Osteoblast (primary cell): ENCODE measurements around the gene AFAP1. TPM values are rescaled to one million over a fixed set of nuclear protein-coding genes. Genes with fewer than 3 reads are reported as not detected.

Experiments
- DNase-seq: peaks from one replicate; pipeline ENCODE4 v3.0.0; 2011; ENCODE audit warnings: low spot score, mixed read lengths; ENCODE audit not compliant: insufficient read length; ENCODE audit errors: missing footprints
- H2AFZ ChIP-seq: 2 replicates; pipeline ENCODE4 v1.6.0; 2011; ENCODE audit warnings: mild to moderate bottlenecking, low read length
- H3K27ac ChIP-seq: 2 replicates; pipeline ENCODE4 v1.5.1; 2011; ENCODE audit warnings: mild to moderate bottlenecking, low read depth, low read length, moderate library complexity
- H3K27me3 ChIP-seq: 2 replicates; pipeline ENCODE4 v1.6.0; 2012; ENCODE audit warnings: mild to moderate bottlenecking, control low read depth, inconsistent platforms, low read length, moderate library complexity; ENCODE audit not compliant: insufficient read depth
- H3K36me3 ChIP-seq: 2 replicates; pipeline ENCODE4 v1.5.1; 2011; ENCODE audit warnings: mild to moderate bottlenecking, low read length, control low read depth, moderate library complexity; ENCODE audit not compliant: insufficient read depth
- H3K4me1 ChIP-seq: 2 replicates; pipeline ENCODE4 v1.5.1; 2011; ENCODE audit warnings: mild to moderate bottlenecking, low read length, control low read depth, moderate library complexity; ENCODE audit not compliant: insufficient read depth
- H3K4me2 ChIP-seq: 2 replicates; pipeline ENCODE4 v1.6.0; 2011; ENCODE audit warnings: mild to moderate bottlenecking, low read length; ENCODE audit not compliant: insufficient read depth
- H3K4me3 ChIP-seq: fragments of 200-600 bp; sonication (generic); 3 replicates; pipeline ENCODE4 v1.5.1; 2012; ENCODE audit warnings: mild to moderate bottlenecking, low read length, inconsistent platforms; ENCODE audit not compliant: insufficient read depth
- H3K79me2 ChIP-seq: 2 replicates; pipeline ENCODE4 v1.6.0; 2012; ENCODE audit warnings: mild to moderate bottlenecking, low read length, control low read depth, inconsistent platforms; ENCODE audit not compliant: insufficient read depth
- H3K9me3 ChIP-seq: 2 replicates; pipeline ENCODE4 v1.5.1; 2011; ENCODE audit warnings: low read depth, low read length, control low read depth
- H4K20me1 ChIP-seq: 2 replicates; pipeline ENCODE4 v1.6.0; 2012; ENCODE audit warnings: mild to moderate bottlenecking, low read length, control low read depth; ENCODE audit not compliant: insufficient read depth
- total RNA-seq: library from RNA; depleted of rRNA; stranded (reverse); fragments of >200 nt; gene quantifications from 2 replicates; pipeline ENCODE4 v1.2.3, GENCODE V29; 2012
- TF ChIP-seq, protein P1 (sequence below): IDR thresholded peaks from 2 replicates; pipeline ENCODE4 v1.5.1; 2011; ENCODE audit warnings: mild to moderate bottlenecking, low read depth, low read length, moderate library complexity; ENCODE audit errors: extremely low read depth

Gene AFAP1
- total RNA-seq, 1 donor = 101 TPM

DNA sequence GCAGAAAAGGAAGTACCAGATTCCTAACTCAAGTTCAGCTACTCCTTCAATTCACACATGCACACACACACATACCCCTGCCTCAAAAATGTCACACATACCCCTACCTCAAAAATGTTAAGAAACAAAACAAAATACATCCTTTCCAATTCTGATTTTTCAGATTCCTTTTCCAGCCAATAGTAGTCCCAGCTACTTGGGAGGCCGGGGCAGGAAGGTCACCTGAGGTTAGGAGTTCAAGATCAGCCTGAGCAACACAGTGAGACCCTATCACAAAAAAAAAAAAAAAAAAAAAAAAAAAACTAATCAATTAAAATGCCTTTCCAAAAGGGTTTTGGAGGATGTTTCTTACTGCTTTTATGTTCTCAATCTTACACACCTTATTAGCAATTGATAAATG is 138.0 kb downstream of the AFAP1 start:
- Histone ChIP-seq H3K36me3 (peaks cover 88% of the 10 kb centered on the region), H4K20me1 (peaks cover 40% of the 10 kb centered on the region), H2AFZ (no peak overlapping the region), H3K4me1 (peaks cover 36% of the 10 kb centered on the region), H3K27ac (peak overlapping the region; percentile 27), H3K9me3 (no peaks in the 10 kb centered on the region), H3K27me3 (no peaks in the 10 kb centered on the region), H3K79me2 (peaks cover 75% of the 10 kb centered on the region), H3K4me2 (no peak overlapping the region), H3K4me3 (no peak overlapping the region)
- TF ChIP-seq, protein P1, sequence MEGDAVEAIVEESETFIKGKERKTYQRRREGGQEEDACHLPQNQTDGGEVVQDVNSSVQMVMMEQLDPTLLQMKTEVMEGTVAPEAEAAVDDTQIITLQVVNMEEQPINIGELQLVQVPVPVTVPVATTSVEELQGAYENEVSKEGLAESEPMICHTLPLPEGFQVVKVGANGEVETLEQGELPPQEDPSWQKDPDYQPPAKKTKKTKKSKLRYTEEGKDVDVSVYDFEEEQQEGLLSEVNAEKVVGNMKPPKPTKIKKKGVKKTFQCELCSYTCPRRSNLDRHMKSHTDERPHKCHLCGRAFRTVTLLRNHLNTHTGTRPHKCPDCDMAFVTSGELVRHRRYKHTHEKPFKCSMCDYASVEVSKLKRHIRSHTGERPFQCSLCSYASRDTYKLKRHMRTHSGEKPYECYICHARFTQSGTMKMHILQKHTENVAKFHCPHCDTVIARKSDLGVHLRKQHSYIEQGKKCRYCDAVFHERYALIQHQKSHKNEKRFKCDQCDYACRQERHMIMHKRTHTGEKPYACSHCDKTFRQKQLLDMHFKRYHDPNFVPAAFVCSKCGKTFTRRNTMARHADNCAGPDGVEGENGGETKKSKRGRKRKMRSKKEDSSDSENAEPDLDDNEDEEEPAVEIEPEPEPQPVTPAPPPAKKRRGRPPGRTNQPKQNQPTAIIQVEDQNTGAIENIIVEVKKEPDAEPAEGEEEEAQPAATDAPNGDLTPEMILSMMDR = no peak
- DNase-seq = no peak

- peaks cover 30% of the 10 kb centered on the region for H3K4me1 ChIP-seq
- H3K9me3 ChIP-seq = no peaks in the 10 kb centered on the region
- H3K27ac ChIP-seq = no peak overlapping the region
- H3K79me2 ChIP-seq = peaks cover 72% of the 10 kb centered on the region
- TF ChIP-seq, protein P1 = no peak
- H2AFZ ChIP-seq = no peak overlapping the region
- H3K4me2 ChIP-seq = no peak overlapping the region
- peaks cover 85% of the 10 kb centered on the region for H3K36me3 ChIP-seq
- no peak overlapping the region for H3K4me3 ChIP-seq
- H3K27me3 ChIP-seq = no peaks in the 10 kb centered on the region
- H4K20me1 ChIP-seq = peaks cover 40% of the 10 kb centered on the region
- no peak for DNase-seq
Observed at GRCh38 chr4:7801001-7801400, 138.7 kb downstream of the AFAP1 start.

DNA sequence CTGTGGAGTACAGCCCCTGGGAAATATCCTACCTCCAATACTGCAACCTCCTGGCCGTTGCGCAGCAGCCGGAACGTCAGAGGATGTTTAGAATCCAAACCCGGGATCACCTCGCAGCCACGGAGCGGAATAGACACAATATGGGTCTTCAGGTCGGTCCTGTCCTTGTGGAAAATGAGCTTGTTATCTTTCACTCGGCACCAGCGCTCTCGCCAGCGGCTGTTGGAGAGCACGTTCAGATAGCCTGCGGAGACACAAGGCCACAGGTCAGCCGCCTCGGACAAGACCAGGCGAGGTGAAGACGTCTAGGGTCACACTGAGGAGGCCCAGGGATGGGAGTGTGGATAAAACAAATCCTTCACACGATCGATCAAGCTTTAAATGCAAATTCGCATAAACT is 139.3 kb downstream of the AFAP1 start:
- no peaks in the 10 kb centered on the region for H3K27me3 ChIP-seq
- H3K79me2 ChIP-seq = peaks cover 74% of the 10 kb centered on the region
- no peak for DNase-seq
- no peak overlapping the region for H3K4me3 ChIP-seq
- no peak overlapping the region for H3K4me2 ChIP-seq
- peak overlapping the region; percentile 19 for H3K27ac ChIP-seq
- TF ChIP-seq, protein P1 = no peak
- H3K4me1 ChIP-seq = peaks cover 27% of the 10 kb centered on the region
- peaks cover 91% of the 10 kb centered on the region for H3K36me3 ChIP-seq
- H3K9me3 ChIP-seq = no peaks in the 10 kb centered on the region
- no peak overlapping the region for H2AFZ ChIP-seq
- peaks cover 40% of the 10 kb centered on the region for H4K20me1 ChIP-seq

DNA sequence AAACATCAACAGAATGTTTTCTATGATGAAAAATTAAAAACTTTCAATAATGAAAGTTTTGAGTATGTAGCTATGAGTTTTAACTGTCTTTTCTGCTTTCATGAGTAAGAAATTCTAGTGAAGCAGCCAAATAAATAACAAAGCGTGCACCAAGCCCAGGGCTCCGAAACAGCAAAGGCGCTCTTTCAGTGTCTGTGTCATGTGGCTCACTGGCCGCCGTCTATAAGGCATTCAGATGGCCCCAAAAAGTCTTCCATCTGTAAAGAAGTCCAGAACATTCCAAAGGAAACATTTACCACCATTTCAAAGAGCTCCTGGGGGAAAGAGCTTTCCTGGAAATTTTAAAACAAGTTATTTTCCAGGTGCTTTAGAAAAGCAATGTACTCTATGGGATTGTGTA is 139.9 kb downstream of the AFAP1 start:
- Histone ChIP-seq H4K20me1 (peaks cover 40% of the 10 kb centered on the region), H3K79me2 (peaks cover 70% of the 10 kb centered on the region), H3K27ac (peak overlapping the region; percentile 19), H3K9me3 (no peaks in the 10 kb centered on the region), H3K36me3 (peaks cover 89% of the 10 kb centered on the region), H3K4me3 (no peak overlapping the region), H3K4me2 (no peak overlapping the region), H2AFZ (no peak overlapping the region), H3K27me3 (no peaks in the 10 kb centered on the region), H3K4me1 (peaks cover 20% of the 10 kb centered on the region)
- no peak for DNase-seq
- TF ChIP-seq, protein P1 = no peak
